GM12878 (cell line): ENCODE measurements around the gene HIC1. TPM values are rescaled to one million over a fixed set of nuclear protein-coding genes. Genes with fewer than 3 reads are reported as not detected.
A peak's percentile ranks its signal among the peaks of the same experiment; 100 is the strongest.

ENCODE experiments used
- ATAC-seq: fragments of 200-7000 bp; cut with Tn5 transposase; 3 replicates; pipeline ENCODE4 v1.9.1; 2020; ENCODE audit warnings: mild to moderate bottlenecking, moderate library complexity
- BruUV-seq: library from RNA; stranded (reverse); fragments of 400-500 nt; replicated peaks from 2 replicates; lab custom pipeline; 2021; lab: Mats Ljungman, UMichigan
- CTCF ChIA-PET: fragments of 300-600 bp; sonication (Branson Sonifier 250); formaldehyde crosslinking; extraction: SDS; loops from one replicate; lab custom pipeline; 2021; ENCODE audit warnings: inconsistent platforms; lab: Yijun Ruan, JAX
- POLR2A ChIA-PET: fragments of 350-600 bp; formaldehyde crosslinking; extraction: SDS; loops from one replicate; lab custom pipeline; 2021; ENCODE audit warnings: inconsistent platforms; lab: Charles Lee
- RAD21 ChIA-PET: fragments of 300-600 bp; sonication (Branson Sonifier 250); formaldehyde crosslinking; loops from one replicate; lab custom pipeline; 2023; ENCODE audit warnings: antibody characterized with exemption; ENCODE audit not compliant: unreplicated experiment; lab: Charles Lee
- SMC1A ChIA-PET: fragments of 300-600 bp; sonication (Branson Sonifier 250); formaldehyde crosslinking; loops from one replicate; lab custom pipeline; 2023; ENCODE audit not compliant: unreplicated experiment, uncharacterized antibody; lab: Charles Lee
- DNase-seq: peaks from one replicate; pipeline ENCODE4 v3.0.0-alpha.2; 2011; ENCODE audit warnings: low read depth, low spot score
- FAIRE-seq: peaks from 3 replicates; lab custom pipeline; 2011; peaks lifted over from hg19 to GRCh38; lab: Jason Lieb, UNC
- H2AFZ ChIP-seq: 2 replicates; pipeline ENCODE4 v1.6.0; 2011; ENCODE audit warnings: low read depth, low read length, control low read depth; ENCODE audit not compliant: control insufficient read depth
- H3K27ac ChIP-seq: 2 replicates; pipeline ENCODE4 v1.5.1; 2011; ENCODE audit warnings: control low read depth; ENCODE audit not compliant: control insufficient read depth, insufficient read depth
- H3K27me3 ChIP-seq, 2 experiments: replicated peaks in 1 of 2; 2 replicates each; pipeline versions ENCODE4 v1.6.0 to v1.6.1; 2011; ENCODE audit warnings: low read length in 1 of 2; ENCODE audit not compliant: control insufficient read depth in 2 of 2, insufficient read depth in 2 of 2
- H3K36me3 ChIP-seq, 2 experiments: 2 replicates each; pipeline ENCODE4 v1.5.1; 2011; ENCODE audit warnings: low read length in 1 of 2; ENCODE audit not compliant: control insufficient read depth in 2 of 2, insufficient read depth in 2 of 2
- H3K4me1 ChIP-seq: 2 replicates; pipeline ENCODE4 v1.6.1; 2011; ENCODE audit warnings: mild to moderate bottlenecking, low read length, moderate library complexity, mixed read lengths; ENCODE audit not compliant: control insufficient read depth, insufficient read depth
- H3K4me2 ChIP-seq: 2 replicates; pipeline ENCODE4 v1.6.0; 2011; ENCODE audit warnings: control low read depth; ENCODE audit not compliant: control insufficient read depth, insufficient read depth
- H3K4me3 ChIP-seq: fragments of 200-600 bp; sonication (generic); 2 replicates; pipeline ENCODE4 v1.5.1; 2016
- H3K79me2 ChIP-seq: 2 replicates; pipeline ENCODE4 v1.6.0; 2011; ENCODE audit warnings: low read length; ENCODE audit not compliant: control insufficient read depth, insufficient read depth
- H3K9ac ChIP-seq: 2 replicates; pipeline ENCODE4 v1.8.0; 2011; ENCODE audit warnings: low read length, control low read depth, mixed read lengths; ENCODE audit not compliant: control insufficient read depth, insufficient read depth
- H3K9me3 ChIP-seq: replicated peaks from 3 replicates; pipeline ENCODE4 v1.5.1; 2011; ENCODE audit warnings: mild to moderate bottlenecking, low read length; ENCODE audit not compliant: control insufficient read depth, insufficient read depth
- H4K20me1 ChIP-seq: 2 replicates; pipeline ENCODE4 v1.6.0; 2011; ENCODE audit not compliant: control insufficient read depth, insufficient read depth
- KDM1A ChIP-seq: fragments of 200-600 bp; sonication (generic); IDR thresholded peaks from 2 replicates; pipeline ENCODE4 v1.6.1; 2016; ENCODE audit warnings: borderline replicate concordance
- MEF2B ChIP-seq: fragments of 450-650 bp; IDR thresholded peaks from 2 replicates; pipeline ENCODE4 v1.6.1; 2018; ENCODE audit warnings: mild to moderate bottlenecking, moderate library complexity; ENCODE audit not compliant: partially characterized antibody, poor library complexity, severe bottlenecking
- RELB ChIP-seq: fragments of 450-650 bp; IDR thresholded peaks from 2 replicates; pipeline ENCODE4 v1.6.1; 2017; ENCODE audit warnings: low read depth, mild to moderate bottlenecking, moderate library complexity
- RFX5 ChIP-seq: IDR thresholded peaks from 2 replicates; pipeline ENCODE4 v1.6.1; 2011; ENCODE audit warnings: low read depth, low read length, improper control_type of control experiment
- RUNX3 ChIP-seq: IDR thresholded peaks from 2 replicates; pipeline ENCODE4 v1.6.1; 2012; ENCODE audit warnings: low read length, inconsistent platforms
- STAT3 ChIP-seq: IDR thresholded peaks from 2 replicates; pipeline ENCODE4 v1.6.1; 2011; ENCODE audit warnings: low read depth, low read length, improper control_type of control experiment
- ZBED1 ChIP-seq: IDR thresholded peaks from 2 replicates; pipeline ENCODE4 v1.6.1; 2016; ENCODE audit warnings: borderline replicate concordance
- ZNF384 ChIP-seq: IDR thresholded peaks from 2 replicates; pipeline ENCODE4 v1.6.1; 2012; ENCODE audit warnings: low read depth, mild to moderate bottlenecking, low read length, improper control_type of control experiment, borderline replicate concordance
- WGBS: methylation state at CpG from one replicate; pipeline ENCODE4 v1.1.6; 2016; ENCODE audit warnings: low lambda C conversion rate; ENCODE audit not compliant: insufficient replicate concordance, insufficient coverage; ENCODE audit errors: missing lambda C conversion rate; 5-methylcytosine and 5-hydroxymethylcytosine counted together
- in situ Hi-C: fragments of 300-500 bp; cut with MboI; formaldehyde crosslinking; loops from 9 replicates; pipeline ENCODE4 v1.14.3; 2018; ENCODE audit warnings: mixed read lengths
- intact Hi-C: fragments of 100-400 bp; cut with micrococcal nuclease; formaldehyde crosslinking; loops from one replicate; pipeline ENCODE4 v1.14.2; 2022; ENCODE audit not compliant: unreplicated experiment
- polyA plus RNA-seq, 11 experiments: library from polyadenylated mRNA; depleted of rRNA in 4 of 11; unstranded in 6 of 11; stranded (reverse) in 5 of 11; fragments of >200 nt; fragmentation: Nextera tagmentation in 4 of 11; fragmentation: Illumina TruSeq in 1 of 11; extraction: Ambion mirVana in 4 of 11; extraction: Trizol in 1 of 11; gene quantifications; 1 replicate in 1 of 11; 2 replicates in 10 of 11; pipeline versions ENCODE4 v1.2.1 to v1.2.3, GENCODE V29; 2011 to 2016; ENCODE audit warnings: inconsistent platforms in 2 of 11, missing spikeins in 2 of 11, low read depth in 1 of 11
- total RNA-seq, 4 experiments: library from RNA; depleted of rRNA in 3 of 4; stranded (reverse); fragments of >200 nt in 3 of 4; fragmentation: Illumina TruSeq in 1 of 4; extraction: Trizol in 1 of 4; gene quantifications; 2 replicates each; pipeline versions ENCODE4 v1.2.1 to v1.2.3, GENCODE V29; 2013 to 2021
- TF ChIP-seq, protein P1 (sequence below): IDR thresholded peaks from 2 replicates; pipeline ENCODE4 v1.6.1; 2012; ENCODE audit warnings: low read depth, low read length, improper control_type of control experiment
- TF ChIP-seq, protein P2 (sequence below): fragments of 450-650 bp; IDR thresholded peaks from 2 replicates; pipeline ENCODE4 v1.6.1; 2017; ENCODE audit warnings: mild to moderate bottlenecking

The HIC1 gene
- total and polyA plus RNA-seq, 10 of the 15 experiments (the other 5 are each of a cell fraction or from before 2014, with no cell fraction given), result 0.11 to 61.1 (median 4.9) TPM

GRCh38 chr17:2074919-2075318 lies 20.0 kb downstream of the HIC1 start:
- in situ Hi-C loops, result no loop called here
- Histone ChIP-seq H3K4me1 (peaks cover 39% of the 10 kb centered on the region), H3K9me3 (no peaks in the 10 kb centered on the region), H3K27me3 (no peaks in the 10 kb centered on the region), H3K36me3 (peaks cover 12 to 16% of the 10 kb centered on the region in 2 experiments; a peak in 3 of 4 replicates), H3K4me2 (no peak overlapping the region), H3K9ac (no peak overlapping the region), H3K4me3 (no peak overlapping the region)
- 94% methylated on average over 9 of the region's 10 CpGs for WGBS
- SMC1A ChIA-PET, result no interaction called here
- DNase-seq (no peak), ATAC-seq (no peak)
- CTCF ChIA-PET, result interaction anchor here (4.9 kb wide), 1 partner anchor 8 kb away, joined by 28 read pairs; no protein-coding TSS in a partner anchor
- TF ChIP-seq ZBED1, result no peak
- TF ChIP-seq, all 136 proteins: peak for 0
- no peak overlapping the region for H2AFZ ChIP-seq
- ChIA-PET POLR2A (interaction anchor here (12.5 kb wide), 1 partner anchor 12 kb away, joined by 148 read pairs; no protein-coding TSS in a partner anchor), RAD21 (interaction anchor here (1.2 to 1.5 kb wide), 2 partner anchors 13 to 63 kb away, joined by 3 to 5 read pairs; no protein-coding TSS in a partner anchor)
- FAIRE-seq, result no peak
- no peaks in the 10 kb centered on the region for H4K20me1 ChIP-seq
- intact Hi-C loops, result loop anchor here (5.0 kb wide), 1 partner anchor 167 kb away; no protein-coding TSS in a partner anchor
- H3K27ac ChIP-seq, result no peak overlapping the region
- no peaks in the 10 kb centered on the region for H3K79me2 ChIP-seq
- no TSS peak for BruUV-seq

- WGBS, result 84% methylated on average over 12 of the region's 13 CpGs
- no peak overlapping the region for H3K9ac ChIP-seq
- no peaks in the 10 kb centered on the region for H3K9me3 ChIP-seq
- in situ Hi-C loops (no loop called here), intact Hi-C loops (no loop called here)
- H3K36me3 ChIP-seq, result peaks cover 12 to 16% of the 10 kb centered on the region in 2 experiments; a peak in 3 of 4 replicates
- CTCF ChIA-PET, result interaction anchor here (4.9 kb wide), 1 partner anchor 7 kb away, joined by 28 read pairs; no protein-coding TSS in a partner anchor
- no peaks in the 10 kb centered on the region for H3K79me2 ChIP-seq
- no peak for FAIRE-seq
- H3K4me1 ChIP-seq, result peaks cover 33% of the 10 kb centered on the region
- H3K4me2 ChIP-seq, result no peak overlapping the region
- BruUV-seq, result no TSS peak
- H3K27ac ChIP-seq, result peak overlapping the region; percentile 23; the same call in 1 of the 2 replicates
- no peak for DNase-seq
- SMC1A ChIA-PET, result interaction anchor here (1.8 kb wide), 1 partner anchor 13 kb away, joined by 5 read pairs; no protein-coding TSS in a partner anchor
- no peak overlapping the region for H2AFZ ChIP-seq
- no peaks in the 10 kb centered on the region for H4K20me1 ChIP-seq
- H3K4me3 ChIP-seq, result no peak overlapping the region
- ATAC-seq, result no peak; the same call in 2 of the 3 replicates
- POLR2A ChIA-PET, result interaction anchor here (1.7 to 12.5 kb wide), 2 partner anchors 12 to 15 kb away, joined by 4 to 148 read pairs; no protein-coding TSS in a partner anchor
- no peaks in the 10 kb centered on the region for H3K27me3 ChIP-seq
- RAD21 ChIA-PET, result interaction anchor here (1.2 to 1.5 kb wide), 2 partner anchors 13 to 63 kb away, joined by 3 to 5 read pairs; no protein-coding TSS in a partner anchor
- TF ChIP-seq RFX5, result no peak
- no peak for TF ChIP-seq MEF2B
- TF ChIP-seq RELB, result no peak
- TF ChIP-seq STAT3, result no peak
- peak; percentile 31; the same call in 1 of the 2 replicates for TF ChIP-seq RUNX3
- no peak for TF ChIP-seq ZNF384
- TF ChIP-seq, protein P1, sequence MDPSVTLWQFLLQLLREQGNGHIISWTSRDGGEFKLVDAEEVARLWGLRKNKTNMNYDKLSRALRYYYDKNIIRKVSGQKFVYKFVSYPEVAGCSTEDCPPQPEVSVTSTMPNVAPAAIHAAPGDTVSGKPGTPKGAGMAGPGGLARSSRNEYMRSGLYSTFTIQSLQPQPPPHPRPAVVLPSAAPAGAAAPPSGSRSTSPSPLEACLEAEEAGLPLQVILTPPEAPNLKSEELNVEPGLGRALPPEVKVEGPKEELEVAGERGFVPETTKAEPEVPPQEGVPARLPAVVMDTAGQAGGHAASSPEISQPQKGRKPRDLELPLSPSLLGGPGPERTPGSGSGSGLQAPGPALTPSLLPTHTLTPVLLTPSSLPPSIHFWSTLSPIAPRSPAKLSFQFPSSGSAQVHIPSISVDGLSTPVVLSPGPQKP, result no peak
- no peak for TF ChIP-seq KDM1A
- TF ChIP-seq, protein P2, sequence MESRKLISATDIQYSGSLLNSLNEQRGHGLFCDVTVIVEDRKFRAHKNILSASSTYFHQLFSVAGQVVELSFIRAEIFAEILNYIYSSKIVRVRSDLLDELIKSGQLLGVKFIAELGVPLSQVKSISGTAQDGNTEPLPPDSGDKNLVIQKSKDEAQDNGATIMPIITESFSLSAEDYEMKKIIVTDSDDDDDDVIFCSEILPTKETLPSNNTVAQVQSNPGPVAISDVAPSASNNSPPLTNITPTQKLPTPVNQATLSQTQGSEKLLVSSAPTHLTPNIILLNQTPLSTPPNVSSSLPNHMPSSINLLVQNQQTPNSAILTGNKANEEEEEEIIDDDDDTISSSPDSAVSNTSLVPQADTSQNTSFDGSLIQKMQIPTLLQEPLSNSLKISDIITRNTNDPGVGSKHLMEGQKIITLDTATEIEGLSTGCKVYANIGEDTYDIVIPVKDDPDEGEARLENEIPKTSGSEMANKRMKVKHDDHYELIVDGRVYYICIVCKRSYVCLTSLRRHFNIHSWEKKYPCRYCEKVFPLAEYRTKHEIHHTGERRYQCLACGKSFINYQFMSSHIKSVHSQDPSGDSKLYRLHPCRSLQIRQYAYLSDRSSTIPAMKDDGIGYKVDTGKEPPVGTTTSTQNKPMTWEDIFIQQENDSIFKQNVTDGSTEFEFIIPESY, result peak; percentile 47; the same call in 1 of the 2 replicates
Observed at GRCh38 chr17:2075336-2076086, 20.6 kb downstream of the HIC1 start.
